Prostate gland (tissue), 2 donors: Measurements from ENCODE around the gene RNF144A. TPM values are rescaled to one million over a fixed set of nuclear protein-coding genes. Genes with fewer than 3 reads are reported as not detected.

Experiments used
- DNase-seq: peaks from one replicate; pipeline ENCODE4 v3.0.0-alpha.2; 2019; ENCODE audit warnings: low spot score
- H3K27ac ChIP-seq, 2 donors: fragments of 200-600 bp; sonication (generic); 2 replicates each; pipeline ENCODE4 v1.5.1; 2017 to 2019
- H3K27me3 ChIP-seq: fragments of 200-600 bp; sonication (generic); replicated peaks from 2 replicates; pipeline ENCODE4 v1.5.1; 2019; ENCODE audit not compliant: insufficient read depth
- H3K36me3 ChIP-seq, 2 donors: fragments of 200-600 bp; sonication (generic); 1 replicate in 1 of 2; 2 replicates in 1 of 2; pipeline versions ENCODE4 v1.5.1 to v1.8.1; 2017 to 2019
- H3K4me1 ChIP-seq: fragments of 200-600 bp; sonication (generic); replicated peaks from 2 replicates; pipeline ENCODE4 v1.5.1; 2019
- H3K4me3 ChIP-seq, 2 donors: fragments of 200-600 bp; sonication (generic); 2 replicates each; pipeline ENCODE4 v1.5.1; 2017 to 2019
- H3K9me3 ChIP-seq: fragments of 200-600 bp; sonication (generic); 2 replicates; pipeline ENCODE4 v1.5.1; 2017
- POLR2A ChIP-seq: fragments of 450-650 bp; IDR thresholded peaks from one replicate; pipeline ENCODE4 v1.6.1; 2016; ENCODE audit warnings: antibody characterized with exemption, mild to moderate bottlenecking
- POLR2AphosphoS5 ChIP-seq: sonication (generic); formaldehyde crosslinking; IDR thresholded peaks from one replicate; pipeline ENCODE4 v1.6.1; 2017; ENCODE audit warnings: antibody characterized with exemption
- WGBS: methylation state at CpG from one replicate; pipeline ENCODE4 v1.1.5; 2018; 5-methylcytosine and 5-hydroxymethylcytosine counted together
- intact Hi-C: fragments of 100-400 bp; cut with DNase I; formaldehyde crosslinking; loops from one replicate; pipeline ENCODE4 v1.14.2; 2022
- total RNA-seq, 2 donors: library from RNA; depleted of rRNA; stranded (reverse); fragments of >200 nt; gene quantifications; one replicate each; pipeline ENCODE4 v1.1.0, GENCODE V29; 2016
- TF ChIP-seq, protein P1 (sequence below), 4 experiments: fragments of 200-600 bp in 2 of 4; fragments of 450-650 bp in 2 of 4; sonication (generic) in 2 of 4; IDR thresholded peaks; 1 replicate in 3 of 4; 2 replicates in 1 of 4; pipeline ENCODE4 v1.5.1; 2016 to 2019; ENCODE audit warnings: antibody characterized with exemption in 4 of 4, mild to moderate bottlenecking in 2 of 4, moderate library complexity in 2 of 4

The RNF144A gene
- total RNA-seq, 2 donors from 2014 or later = 9.1 to 27.9 TPM

GRCh38 chr2:6906165-6906741, 11.0 kb upstream of the RNF144A start:
- Histone ChIP-seq H3K4me1 (no peaks in the 10 kb centered on the region), H3K27ac (no peak overlapping the region), H3K4me3 (no peak overlapping the region), H3K27me3 (no peaks in the 10 kb centered on the region), H3K9me3 (no peaks in the 10 kb centered on the region), H3K36me3 (no peaks in the 10 kb centered on the region)
- TF ChIP-seq, protein P1, sequence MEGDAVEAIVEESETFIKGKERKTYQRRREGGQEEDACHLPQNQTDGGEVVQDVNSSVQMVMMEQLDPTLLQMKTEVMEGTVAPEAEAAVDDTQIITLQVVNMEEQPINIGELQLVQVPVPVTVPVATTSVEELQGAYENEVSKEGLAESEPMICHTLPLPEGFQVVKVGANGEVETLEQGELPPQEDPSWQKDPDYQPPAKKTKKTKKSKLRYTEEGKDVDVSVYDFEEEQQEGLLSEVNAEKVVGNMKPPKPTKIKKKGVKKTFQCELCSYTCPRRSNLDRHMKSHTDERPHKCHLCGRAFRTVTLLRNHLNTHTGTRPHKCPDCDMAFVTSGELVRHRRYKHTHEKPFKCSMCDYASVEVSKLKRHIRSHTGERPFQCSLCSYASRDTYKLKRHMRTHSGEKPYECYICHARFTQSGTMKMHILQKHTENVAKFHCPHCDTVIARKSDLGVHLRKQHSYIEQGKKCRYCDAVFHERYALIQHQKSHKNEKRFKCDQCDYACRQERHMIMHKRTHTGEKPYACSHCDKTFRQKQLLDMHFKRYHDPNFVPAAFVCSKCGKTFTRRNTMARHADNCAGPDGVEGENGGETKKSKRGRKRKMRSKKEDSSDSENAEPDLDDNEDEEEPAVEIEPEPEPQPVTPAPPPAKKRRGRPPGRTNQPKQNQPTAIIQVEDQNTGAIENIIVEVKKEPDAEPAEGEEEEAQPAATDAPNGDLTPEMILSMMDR (IDR thresholded peaks at IDR 0.05) = no peak
- TF ChIP-seq POLR2AphosphoS5 (no peak), POLR2A (no peak)
- no peak for DNase-seq
- intact Hi-C loops = no loop called here
- 74% methylated on average over 1 of the region's 1 CpG for WGBS

- no peaks in the 10 kb centered on the region for H3K36me3 ChIP-seq
- H3K9me3 ChIP-seq = no peaks in the 10 kb centered on the region
- DNase-seq = no peak
- no peaks in the 10 kb centered on the region for H3K27me3 ChIP-seq
- H3K27ac ChIP-seq = no peak overlapping the region
- WGBS = 88% methylated on average over 2 of the region's 2 CpGs
- H3K4me3 ChIP-seq = no peak overlapping the region
- intact Hi-C loops = no loop called here
- TF ChIP-seq POLR2A (no peak), POLR2AphosphoS5 (no peak)
- TF ChIP-seq, protein P1 (IDR thresholded peaks at IDR 0.05) = no peak
- no peaks in the 10 kb centered on the region for H3K4me1 ChIP-seq
Measured at GRCh38 chr2:6908291-6908690, 8.9 kb upstream of the RNF144A start.

- intact Hi-C loops = no loop called here
- DNase-seq = no peak
- H3K36me3 ChIP-seq = no peaks in the 10 kb centered on the region
Measured at GRCh38 chr2:6909431-6910385, 7.5 kb upstream of the RNF144A start.

DNA sequence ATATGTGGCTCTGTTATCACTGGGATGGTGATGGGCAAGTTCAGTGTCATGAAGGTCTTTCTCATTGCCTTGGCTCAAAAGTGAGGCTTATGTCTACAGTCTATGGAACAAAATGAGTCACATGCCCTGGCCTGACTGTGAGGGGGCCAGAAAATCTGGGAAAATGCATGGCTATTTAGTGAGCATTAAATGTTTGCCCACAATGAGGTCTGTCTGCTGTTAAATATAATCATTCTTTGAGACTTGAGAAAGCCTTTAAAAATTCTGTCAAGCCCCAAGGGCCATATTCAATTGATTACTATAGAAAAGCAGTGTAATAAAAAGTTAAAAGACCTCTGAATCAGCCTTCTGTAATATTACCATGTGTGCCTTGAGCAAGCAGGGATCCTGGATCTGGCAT, 5.5 kb upstream of the RNF144A start:
- TF ChIP-seq, protein P1 (IDR thresholded peaks at IDR 0.05) = no peak
- no peak for TF ChIP-seq POLR2AphosphoS5
- TF ChIP-seq POLR2A = no peak
- no peaks in the 10 kb centered on the region for H3K4me1 ChIP-seq
- intact Hi-C loops = no loop called here
- H3K36me3 ChIP-seq = no peaks in the 10 kb centered on the region
- H3K9me3 ChIP-seq = no peaks in the 10 kb centered on the region
- DNase-seq = no peak
- H3K27ac ChIP-seq = no peak overlapping the region
- no peaks in the 10 kb centered on the region for H3K27me3 ChIP-seq
- no peak overlapping the region for H3K4me3 ChIP-seq

More at GRCh38 chr2:6909431-6910385, 7.5 kb upstream of the RNF144A start:
- H3K4me3 ChIP-seq = no peak overlapping the region
- no peaks in the 10 kb centered on the region for H3K9me3 ChIP-seq
- 78% methylated on average over 8 of the region's 8 CpGs for WGBS
- no peaks in the 10 kb centered on the region for H3K27me3 ChIP-seq
- TF ChIP-seq POLR2A (no peak), POLR2AphosphoS5 (no peak)
- TF ChIP-seq, protein P1 (IDR thresholded peaks at IDR 0.05) = no peak
- no peak overlapping the region for H3K27ac ChIP-seq
- H3K4me1 ChIP-seq = no peaks in the 10 kb centered on the region
